ENCODE results near the gene ZNF827.

GRCh38 chr4:145902522-145902921 is 36.1 kb downstream of the ZNF827 start:
- no peak for TF ChIP-seq EP300 (IDR thresholded peaks at IDR 0.05; ENCODE audit: borderline replicate concordance in 1 of 2, low read depth in 2 of 2, low read length in 2 of 2)
- no peak for TF ChIP-seq ATF2 (IDR thresholded peaks at IDR 0.05; ENCODE audit: low read length)

All from H1 (cell line).